ENCODE results near the gene PTPRM.

The PTPRM gene

GRCh38 chr18:8286303-8286702, 719.2 kb downstream of the PTPRM start:
- no peak for DNase-seq (ENCODE audit: low spot score)

DNA sequence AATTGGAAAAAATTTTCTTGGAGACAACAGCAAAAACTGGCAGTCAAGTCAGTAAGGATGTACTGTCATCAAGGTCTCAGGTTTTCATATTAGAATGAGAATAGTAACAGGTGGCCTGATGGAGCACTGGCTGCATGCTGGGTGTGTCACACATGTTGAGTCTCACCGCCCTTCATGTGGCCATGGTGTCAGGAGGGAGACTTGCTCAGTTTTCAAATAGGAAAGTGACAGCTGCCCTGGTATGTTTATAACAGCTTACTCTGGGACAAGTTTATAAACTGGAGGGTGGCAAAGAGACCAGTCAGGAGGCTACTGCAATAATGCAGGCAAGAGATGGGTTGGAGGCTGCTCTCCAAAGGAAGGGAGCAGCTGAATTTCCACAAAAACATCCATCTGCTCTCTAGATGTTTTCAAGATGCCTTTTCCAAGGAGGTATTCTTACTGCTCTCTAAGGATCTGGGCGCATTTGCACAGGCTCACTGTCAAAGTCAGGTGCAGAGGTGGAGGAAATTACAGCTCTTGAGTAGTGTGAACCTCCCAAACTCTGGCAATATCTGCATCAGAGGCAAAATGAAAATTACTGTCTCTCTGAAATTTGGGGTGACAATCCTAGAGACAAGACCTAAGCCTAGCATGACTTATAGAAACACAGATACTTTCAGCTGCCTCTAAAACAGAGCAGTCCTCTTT, 720.2 kb downstream of the PTPRM start:
- no peak for DNase-seq (ENCODE audit: low spot score)

DNA sequence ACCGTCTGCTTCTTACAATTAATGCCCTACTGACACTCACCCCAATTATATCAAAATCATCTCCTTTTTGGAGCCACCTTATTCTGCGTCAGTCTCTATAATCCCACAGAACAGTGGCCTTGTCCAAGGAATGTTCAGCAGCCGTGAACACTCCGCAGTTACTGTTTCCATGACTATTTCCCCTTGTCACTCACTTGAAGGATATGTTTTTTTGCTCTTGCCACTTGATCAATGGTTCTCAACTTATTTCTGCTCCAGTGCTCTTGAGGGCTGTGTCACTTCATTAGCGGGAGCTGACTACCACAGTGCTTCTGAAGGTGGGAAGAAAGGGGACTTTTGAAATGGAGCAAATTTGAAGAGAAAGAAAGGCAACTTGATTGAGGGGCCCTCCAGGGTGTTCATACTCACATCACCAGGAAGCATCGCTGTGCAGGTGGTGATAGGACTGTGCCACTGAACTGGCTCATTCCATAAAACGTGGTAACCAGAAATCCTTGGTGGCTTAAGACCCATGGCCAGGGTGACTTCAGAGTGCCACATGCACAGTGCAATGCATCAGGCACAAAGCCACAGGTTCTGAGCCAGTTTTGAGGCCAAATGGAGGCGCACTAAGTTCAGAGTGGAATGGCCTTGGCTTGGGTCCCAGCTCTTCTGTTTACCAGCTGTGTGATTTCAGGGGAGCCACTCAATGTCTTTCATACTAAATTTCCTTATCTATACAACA, 721.5 kb downstream of the PTPRM start:
- no peak for DNase-seq (ENCODE audit: low spot score)

DNA sequence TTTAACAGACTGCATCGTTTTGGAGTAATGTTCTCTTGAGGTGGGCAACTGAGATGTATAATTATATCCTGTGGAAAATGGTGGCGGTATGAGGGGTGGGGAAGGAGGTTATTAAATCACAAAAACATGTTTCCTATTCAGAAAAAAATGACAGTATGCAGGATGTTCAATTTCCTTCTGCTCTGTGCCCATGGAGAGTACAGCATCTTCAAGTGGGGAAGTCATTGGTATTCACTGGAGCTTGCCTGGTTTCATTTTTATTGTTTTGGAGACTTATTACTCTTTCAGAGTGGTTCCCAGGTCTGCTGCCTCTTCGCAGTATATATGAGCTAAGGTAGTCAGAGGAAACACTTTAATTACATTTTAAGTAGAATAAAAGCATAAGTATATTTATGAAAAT, 723.3 kb downstream of the PTPRM start:
- DNase-seq (ENCODE audit: low spot score) = no peak

GRCh38 chr18:8290913-8291312, 723.8 kb downstream of the PTPRM start:
- no peak for DNase-seq (ENCODE audit: low spot score)

DNA sequence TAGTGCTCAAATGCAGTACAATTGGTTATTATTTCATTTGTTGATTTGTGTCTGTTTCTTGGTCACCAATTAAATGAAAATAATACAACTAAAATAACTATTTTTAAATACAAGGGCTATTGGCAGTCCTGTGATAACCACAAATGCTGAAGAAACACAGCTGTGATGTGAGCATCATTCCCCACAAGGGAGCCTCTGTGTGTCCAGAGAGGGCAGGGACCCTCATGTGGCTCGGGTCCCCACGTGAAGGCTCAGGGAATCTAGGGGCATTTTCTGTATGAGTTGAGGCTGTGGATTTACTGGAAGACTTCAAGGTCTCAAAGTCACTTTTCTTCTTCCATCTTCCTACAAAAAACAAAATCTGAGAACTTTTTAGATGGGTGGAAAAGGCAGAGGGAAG, 726.1 kb downstream of the PTPRM start:
- DNase-seq (ENCODE audit: low spot score) = no peak

DNA sequence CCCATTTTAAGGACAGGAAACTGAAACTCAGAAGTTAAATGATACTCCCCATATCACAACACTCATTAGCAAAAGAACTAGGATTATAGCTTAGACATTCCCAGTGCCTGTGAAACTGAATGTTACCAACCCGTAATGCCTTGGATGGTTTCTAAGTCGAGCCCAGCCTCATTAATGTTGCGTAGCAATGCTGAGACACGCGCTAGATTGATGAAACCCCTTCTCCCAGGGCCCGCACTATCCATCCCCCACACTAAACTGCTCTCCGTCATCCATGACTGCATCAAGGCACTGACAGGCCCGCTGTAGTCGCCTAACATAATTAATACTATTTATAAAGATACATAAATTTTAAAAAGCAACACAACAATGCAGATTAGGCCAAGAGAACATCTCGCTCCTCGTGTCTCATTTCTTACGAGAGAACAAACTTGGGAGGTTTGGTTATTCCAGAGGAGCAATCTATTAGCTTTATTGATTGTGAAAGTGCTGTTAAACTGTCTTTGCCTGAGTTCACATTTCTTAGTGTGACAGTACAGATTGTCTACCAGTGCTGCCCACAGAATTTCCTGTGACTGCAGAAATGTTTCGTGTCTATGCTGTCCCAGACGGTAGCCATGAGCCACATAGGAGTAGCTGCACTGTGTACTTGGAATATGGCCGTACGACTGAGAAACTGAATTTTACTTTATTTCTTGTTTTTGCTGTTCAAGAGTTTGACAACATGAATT, 729.9 kb downstream of the PTPRM start:
- DNase-seq (ENCODE audit: low spot score) = no peak

DNA sequence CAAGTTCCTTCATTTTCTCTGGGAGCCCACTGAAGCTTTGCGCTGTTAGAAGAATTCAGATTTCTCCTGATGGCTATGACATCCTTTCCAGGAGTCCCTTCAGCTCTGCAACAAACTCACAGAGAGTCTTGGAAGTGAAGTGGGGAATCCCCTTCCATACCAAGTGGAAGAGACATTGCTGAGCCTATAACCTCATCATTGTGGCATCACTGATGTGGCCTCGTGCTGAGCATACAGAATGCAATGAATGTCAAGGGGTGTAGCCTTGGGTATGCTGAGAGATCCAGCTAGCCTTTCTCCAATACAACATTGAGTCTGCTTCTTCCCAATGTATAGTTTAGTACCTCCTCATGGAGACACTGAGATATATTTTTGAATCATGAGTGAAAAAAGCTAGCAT, 731.1 kb downstream of the PTPRM start:
- no peak for DNase-seq (ENCODE audit: low spot score)

- DNase-seq (ENCODE audit: low spot score) = no peak
These were observed 732.2 kb downstream of the PTPRM start for GRCh38 chr18:8299054-8299980.

GRCh38 chr18:8300751-8301410, 733.8 kb downstream of the PTPRM start:
- DNase-seq (ENCODE audit: low spot score) = no peak

- no peak for DNase-seq (ENCODE audit: low spot score)
These were observed 734.5 kb downstream of the PTPRM start for GRCh38 chr18:8301427-8302172.

DNA sequence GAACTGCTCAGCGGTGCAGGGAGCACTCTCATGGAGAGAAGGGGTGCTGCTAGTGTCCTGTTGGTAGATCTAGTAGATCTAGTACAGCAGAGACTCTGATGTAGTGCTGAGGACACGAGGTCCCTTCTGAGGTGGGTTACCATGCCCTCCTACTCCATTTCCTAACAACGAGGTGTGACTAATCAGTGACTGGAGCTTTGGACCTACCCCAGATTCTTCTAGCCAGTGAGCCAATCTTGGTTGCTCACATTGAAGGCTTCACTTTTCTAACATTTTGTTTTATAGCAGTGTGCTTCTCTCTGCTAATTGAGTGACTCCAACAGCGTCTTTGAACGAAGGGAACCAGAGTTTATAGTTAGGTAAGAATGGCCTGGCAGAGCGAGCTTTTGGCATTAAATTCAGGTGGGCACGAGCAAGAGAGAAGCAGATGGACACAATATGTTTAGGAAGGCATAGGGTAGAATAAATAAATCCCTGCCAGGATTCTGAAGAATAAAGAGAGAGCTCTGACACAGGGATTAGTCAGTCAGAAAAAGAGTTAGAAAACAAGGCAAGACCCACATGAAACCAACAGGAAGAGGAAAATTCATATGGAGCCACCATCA, 736.1 kb downstream of the PTPRM start:
- DNase-seq (ENCODE audit: low spot score) = no peak

DNA sequence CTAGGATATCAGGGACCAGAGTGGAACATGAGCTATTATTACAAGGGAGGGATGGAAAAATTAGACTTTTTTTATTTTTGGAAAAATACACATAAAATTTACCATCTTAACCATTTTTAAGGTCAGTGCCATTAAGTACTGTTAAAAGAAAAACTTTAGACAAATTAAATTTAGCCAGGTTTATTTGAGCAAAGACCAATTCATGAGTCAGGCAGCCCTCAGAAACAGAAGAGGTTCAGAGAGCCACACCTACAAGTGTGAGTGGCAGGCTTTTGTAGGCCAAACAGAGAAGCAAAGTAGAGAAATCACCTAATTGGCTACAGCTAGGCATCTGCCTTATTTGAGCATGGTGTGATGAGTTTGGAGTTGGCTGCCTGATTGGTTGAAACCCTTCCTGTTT, 740.8 kb downstream of the PTPRM start:
- DNase-seq (ENCODE audit: low spot score) = no peak

GRCh38 chr18:8313043-8313442, 745.9 kb downstream of the PTPRM start:
- no peak for DNase-seq (ENCODE audit: low spot score)

- DNase-seq (ENCODE audit: low spot score) = no peak
These were observed 747.0 kb downstream of the PTPRM start for GRCh38 chr18:8314124-8314523.

GRCh38 chr18:8319798-8320489, 752.8 kb downstream of the PTPRM start:
- no peak for DNase-seq (ENCODE audit: low spot score)

- no peak for DNase-seq (ENCODE audit: low spot score)
These were observed 755.4 kb downstream of the PTPRM start for GRCh38 chr18:8322486-8322885.

GRCh38 chr18:8324343-8325065, 757.4 kb downstream of the PTPRM start:
- no peak for DNase-seq (ENCODE audit: low spot score)

DNA sequence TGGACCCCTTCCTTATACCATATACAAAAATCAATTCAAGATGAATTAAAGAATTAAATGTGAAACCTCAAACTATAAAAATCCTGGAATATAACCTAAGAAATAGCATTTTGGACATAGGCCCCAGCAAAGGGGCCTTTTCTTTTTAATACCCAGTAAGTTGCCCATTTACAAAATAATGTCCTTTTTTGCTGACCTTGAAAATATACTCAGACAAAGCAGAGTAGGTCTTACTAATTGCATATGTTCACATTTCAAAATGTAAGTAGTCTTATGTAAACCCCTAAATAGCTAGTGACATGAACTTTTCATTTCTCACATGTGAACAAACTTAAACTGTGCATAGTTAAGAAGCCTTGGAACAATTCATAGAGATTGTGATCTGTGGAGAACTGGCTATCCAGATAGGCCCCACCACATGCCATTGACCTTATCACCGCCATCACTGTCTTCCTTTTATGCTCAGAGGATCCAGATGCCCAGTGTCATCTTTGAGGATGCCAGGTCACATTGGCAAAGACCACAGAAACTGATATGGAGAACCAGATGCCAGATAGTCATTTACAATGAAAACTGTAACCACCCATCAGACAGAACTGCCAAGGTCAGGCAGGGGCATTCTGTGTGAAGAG, 759.8 kb downstream of the PTPRM start:
- no peak for DNase-seq (ENCODE audit: low spot score)
